ENCODE measurements around the gene LRRC59. TPM values are rescaled to one million over a fixed set of nuclear protein-coding genes. Genes with fewer than 3 reads are reported as not detected.
A peak's percentile ranks its signal among the peaks of the same experiment; 100 is the strongest.

Gene LRRC59
- total and polyA plus RNA-seq, 2 experiments from 2014 or later, result 46.4 to 124 TPM

DNA sequence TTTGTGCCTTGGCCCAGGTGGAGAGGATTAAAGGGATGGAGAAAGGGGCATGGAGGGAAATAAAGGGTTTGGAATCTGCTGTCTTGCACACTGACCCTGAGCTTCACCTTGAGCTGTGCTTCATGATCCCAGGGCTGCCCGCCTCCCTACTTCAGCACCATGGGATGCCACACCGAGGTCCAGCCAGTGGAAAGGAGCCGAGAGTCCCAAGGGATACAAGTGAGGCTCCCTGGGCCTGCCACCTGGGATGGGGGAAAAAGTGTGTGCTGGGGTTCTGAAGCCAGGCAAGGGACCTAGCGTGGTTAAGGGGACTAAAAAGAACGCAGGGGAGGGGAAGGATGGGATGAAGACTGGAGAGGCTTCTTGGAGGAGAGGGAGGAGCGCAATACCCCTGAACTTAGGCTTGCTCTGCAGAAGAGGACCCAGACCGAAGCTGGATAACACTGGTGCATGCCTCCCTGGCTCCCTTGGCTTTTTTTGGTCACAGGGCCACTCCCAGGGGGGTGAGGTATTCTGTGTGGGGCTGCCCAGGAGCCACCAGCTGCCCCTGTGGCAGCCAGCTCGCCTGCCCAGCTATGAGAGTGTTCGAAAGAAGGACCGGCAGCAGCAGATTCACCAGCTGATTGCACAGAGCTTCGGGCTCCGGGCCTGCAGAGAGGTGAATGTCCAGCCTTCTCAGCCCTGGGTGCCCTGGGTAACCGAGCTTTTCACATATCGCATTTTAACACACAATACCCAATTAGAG is 31.5 kb downstream of the LRRC59 start:
- no peak overlapping the region for H3K4me3 Mint-ChIP-seq
- Histone ChIP-seq H3K4me3 (no peak overlapping the region), H3K27me3 (ENCODE audit: insufficient read depth) (no peaks in the 10 kb centered on the region), H2AFZ (no peak overlapping the region), H3K27ac (ENCODE audit: low read depth) (no peak overlapping the region), H3K79me2 (replicated peaks; ENCODE audit: insufficient read depth) (peaks cover 1% of the 10 kb centered on the region; the same call in 1 of the 2 replicates), H3K4me1 (ENCODE audit: insufficient read depth) (peaks cover 19% of the 10 kb centered on the region), H3K4me2 (no peak overlapping the region), H3K36me3 (ENCODE audit: insufficient read depth) (peaks cover 22% of the 10 kb centered on the region; the same call in 1 of the 2 replicates), H3K9me2 (ENCODE audit: insufficient read depth) (no peaks in the 10 kb centered on the region), H3F3A (replicated peaks; ENCODE audit: low read depth) (no peaks in the 10 kb centered on the region), H4K20me1 (replicated peaks; ENCODE audit: insufficient read depth) (peaks cover 9% of the 10 kb centered on the region)
- peaks cover 39% of the 10 kb centered on the region for H3K36me3 Mint-ChIP-seq (ENCODE audit: low read depth)
- H3K9me3 Mint-ChIP-seq, result no peaks in the 10 kb centered on the region; the same call in 2 of the 3 replicates
- ATAC-seq, result no peak
- peaks cover 35% of the 10 kb centered on the region for H3K4me1 Mint-ChIP-seq
- peak overlapping the region; percentile 77; the same call in 1 of the 2 replicates for H3K27ac Mint-ChIP-seq
- TF ChIP-seq ZNF331 (CRISPR knock-in tag; IDR thresholded peaks at IDR 0.05; ENCODE audit: low read depth), result no peak
- no peak for TF ChIP-seq NANOG (IDR thresholded peaks at IDR 0.05; ENCODE audit: borderline replicate concordance)
- TF ChIP-seq, protein P1, sequence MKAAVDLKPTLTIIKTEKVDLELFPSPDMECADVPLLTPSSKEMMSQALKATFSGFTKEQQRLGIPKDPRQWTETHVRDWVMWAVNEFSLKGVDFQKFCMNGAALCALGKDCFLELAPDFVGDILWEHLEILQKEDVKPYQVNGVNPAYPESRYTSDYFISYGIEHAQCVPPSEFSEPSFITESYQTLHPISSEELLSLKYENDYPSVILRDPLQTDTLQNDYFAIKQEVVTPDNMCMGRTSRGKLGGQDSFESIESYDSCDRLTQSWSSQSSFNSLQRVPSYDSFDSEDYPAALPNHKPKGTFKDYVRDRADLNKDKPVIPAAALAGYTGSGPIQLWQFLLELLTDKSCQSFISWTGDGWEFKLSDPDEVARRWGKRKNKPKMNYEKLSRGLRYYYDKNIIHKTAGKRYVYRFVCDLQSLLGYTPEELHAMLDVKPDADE (IDR thresholded peaks at IDR 0.05), result no peak
- TF ChIP-seq STAT1 (IDR thresholded peaks at IDR 0.05; ENCODE audit: unreplicated experiment), result no peak
- TF ChIP-seq POLR2AphosphoS5 (IDR thresholded peaks at IDR 0.05; ENCODE audit: low read depth), result no peak
- no peak for TF ChIP-seq EZH2 (IDR thresholded peaks at IDR 0.05; ENCODE audit: low read depth, unreplicated experiment)
- TF ChIP-seq EZH2phosphoT487 (IDR thresholded peaks at IDR 0.05; ENCODE audit: unreplicated experiment), result no peak
- TF ChIP-seq ZNF114 (CRISPR knock-in tag; IDR thresholded peaks at IDR 0.05), result no peak
- TF ChIP-seq CREB1 (CRISPR knock-in tag; IDR thresholded peaks at IDR 0.05; ENCODE audit: low read depth), result no peak
- TF ChIP-seq REST (IDR thresholded peaks at IDR 0.05; ENCODE audit: unreplicated experiment), result no peak
- TF ChIP-seq JUNB (IDR thresholded peaks at IDR 0.05; ENCODE audit: unreplicated experiment), result no peak
- TF ChIP-seq, protein P2, sequence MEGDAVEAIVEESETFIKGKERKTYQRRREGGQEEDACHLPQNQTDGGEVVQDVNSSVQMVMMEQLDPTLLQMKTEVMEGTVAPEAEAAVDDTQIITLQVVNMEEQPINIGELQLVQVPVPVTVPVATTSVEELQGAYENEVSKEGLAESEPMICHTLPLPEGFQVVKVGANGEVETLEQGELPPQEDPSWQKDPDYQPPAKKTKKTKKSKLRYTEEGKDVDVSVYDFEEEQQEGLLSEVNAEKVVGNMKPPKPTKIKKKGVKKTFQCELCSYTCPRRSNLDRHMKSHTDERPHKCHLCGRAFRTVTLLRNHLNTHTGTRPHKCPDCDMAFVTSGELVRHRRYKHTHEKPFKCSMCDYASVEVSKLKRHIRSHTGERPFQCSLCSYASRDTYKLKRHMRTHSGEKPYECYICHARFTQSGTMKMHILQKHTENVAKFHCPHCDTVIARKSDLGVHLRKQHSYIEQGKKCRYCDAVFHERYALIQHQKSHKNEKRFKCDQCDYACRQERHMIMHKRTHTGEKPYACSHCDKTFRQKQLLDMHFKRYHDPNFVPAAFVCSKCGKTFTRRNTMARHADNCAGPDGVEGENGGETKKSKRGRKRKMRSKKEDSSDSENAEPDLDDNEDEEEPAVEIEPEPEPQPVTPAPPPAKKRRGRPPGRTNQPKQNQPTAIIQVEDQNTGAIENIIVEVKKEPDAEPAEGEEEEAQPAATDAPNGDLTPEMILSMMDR (conservative IDR thresholded peaks at IDR 0.05; ENCODE audit: low read depth in 2 of 2), result no peak
- TF ChIP-seq, protein P3, sequence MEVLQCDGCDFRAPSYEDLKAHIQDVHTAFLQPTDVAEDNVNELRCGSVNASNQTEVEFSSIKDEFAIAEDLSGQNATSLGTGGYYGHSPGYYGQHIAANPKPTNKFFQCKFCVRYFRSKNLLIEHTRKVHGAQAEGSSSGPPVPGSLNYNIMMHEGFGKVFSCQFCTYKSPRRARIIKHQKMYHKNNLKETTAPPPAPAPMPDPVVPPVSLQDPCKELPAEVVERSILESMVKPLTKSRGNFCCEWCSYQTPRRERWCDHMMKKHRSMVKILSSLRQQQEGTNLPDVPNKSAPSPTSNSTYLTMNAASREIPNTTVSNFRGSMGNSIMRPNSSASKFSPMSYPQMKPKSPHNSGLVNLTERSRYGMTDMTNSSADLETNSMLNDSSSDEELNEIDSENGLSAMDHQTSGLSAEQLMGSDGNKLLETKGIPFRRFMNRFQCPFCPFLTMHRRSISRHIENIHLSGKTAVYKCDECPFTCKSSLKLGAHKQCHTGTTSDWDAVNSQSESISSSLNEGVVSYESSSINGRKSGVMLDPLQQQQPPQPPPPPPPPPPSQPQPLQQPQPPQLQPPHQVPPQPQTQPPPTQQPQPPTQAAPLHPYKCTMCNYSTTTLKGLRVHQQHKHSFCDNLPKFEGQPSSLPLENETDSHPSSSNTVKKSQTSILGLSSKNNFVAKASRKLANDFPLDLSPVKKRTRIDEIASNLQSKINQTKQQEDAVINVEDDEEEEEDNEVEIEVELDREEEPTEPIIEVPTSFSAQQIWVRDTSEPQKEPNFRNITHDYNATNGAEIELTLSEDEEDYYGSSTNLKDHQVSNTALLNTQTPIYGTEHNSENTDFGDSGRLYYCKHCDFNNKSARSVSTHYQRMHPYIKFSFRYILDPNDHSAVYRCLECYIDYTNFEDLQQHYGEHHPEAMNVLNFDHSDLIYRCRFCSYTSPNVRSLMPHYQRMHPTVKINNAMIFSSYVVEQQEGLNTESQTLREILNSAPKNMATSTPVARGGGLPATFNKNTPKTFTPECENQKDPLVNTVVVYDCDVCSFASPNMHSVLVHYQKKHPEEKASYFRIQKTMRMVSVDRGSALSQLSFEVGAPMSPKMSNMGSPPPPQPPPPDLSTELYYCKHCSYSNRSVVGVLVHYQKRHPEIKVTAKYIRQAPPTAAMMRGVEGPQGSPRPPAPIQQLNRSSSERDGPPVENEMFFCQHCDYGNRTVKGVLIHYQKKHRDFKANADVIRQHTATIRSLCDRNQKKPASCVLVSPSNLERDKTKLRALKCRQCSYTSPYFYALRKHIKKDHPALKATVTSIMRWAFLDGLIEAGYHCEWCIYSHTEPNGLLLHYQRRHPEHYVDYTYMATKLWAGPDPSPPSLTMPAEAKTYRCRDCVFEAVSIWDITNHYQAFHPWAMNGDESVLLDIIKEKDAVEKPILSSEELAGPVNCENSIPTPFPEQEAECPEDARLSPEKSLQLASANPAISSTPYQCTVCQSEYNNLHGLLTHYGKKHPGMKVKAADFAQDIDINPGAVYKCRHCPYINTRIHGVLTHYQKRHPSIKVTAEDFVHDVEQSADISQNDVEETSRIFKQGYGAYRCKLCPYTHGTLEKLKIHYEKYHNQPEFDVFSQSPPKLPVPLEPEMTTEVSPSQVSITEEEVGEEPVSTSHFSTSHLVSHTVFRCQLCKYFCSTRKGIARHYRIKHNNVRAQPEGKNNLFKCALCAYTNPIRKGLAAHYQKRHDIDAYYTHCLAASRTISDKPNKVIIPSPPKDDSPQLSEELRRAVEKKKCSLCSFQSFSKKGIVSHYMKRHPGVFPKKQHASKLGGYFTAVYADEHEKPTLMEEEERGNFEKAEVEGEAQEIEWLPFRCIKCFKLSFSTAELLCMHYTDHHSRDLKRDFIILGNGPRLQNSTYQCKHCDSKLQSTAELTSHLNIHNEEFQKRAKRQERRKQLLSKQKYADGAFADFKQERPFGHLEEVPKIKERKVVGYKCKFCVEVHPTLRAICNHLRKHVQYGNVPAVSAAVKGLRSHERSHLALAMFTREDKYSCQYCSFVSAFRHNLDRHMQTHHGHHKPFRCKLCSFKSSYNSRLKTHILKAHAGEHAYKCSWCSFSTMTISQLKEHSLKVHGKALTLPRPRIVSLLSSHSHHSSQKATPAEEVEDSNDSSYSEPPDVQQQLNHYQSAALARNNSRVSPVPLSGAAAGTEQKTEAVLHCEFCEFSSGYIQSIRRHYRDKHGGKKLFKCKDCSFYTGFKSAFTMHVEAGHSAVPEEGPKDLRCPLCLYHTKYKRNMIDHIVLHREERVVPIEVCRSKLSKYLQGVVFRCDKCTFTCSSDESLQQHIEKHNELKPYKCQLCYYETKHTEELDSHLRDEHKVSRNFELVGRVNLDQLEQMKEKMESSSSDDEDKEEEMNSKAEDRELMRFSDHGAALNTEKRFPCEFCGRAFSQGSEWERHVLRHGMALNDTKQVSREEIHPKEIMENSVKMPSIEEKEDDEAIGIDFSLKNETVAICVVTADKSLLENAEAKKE (CRISPR knock-in tag; IDR thresholded peaks at IDR 0.05), result no peak
- H3K27me3 Mint-ChIP-seq (ENCODE audit: insufficient read depth, low read depth, poor library complexity), result peaks cover 12% of the 10 kb centered on the region
- DNase-seq (ENCODE audit: low spot score), result no peak
